ENCODE data around the gene DDAH1.
"Not testable (repeated sequence)": the region's sequence is repeated elsewhere in the genome, so short reads cannot be mapped to it uniquely, and the experiment has no call there.

Gene DDAH1

GRCh38 chr1:85465099-85465785 is at the start of gene DDAH1:
Gene DDAH1, minus strand, starts transcription at chr1:85465159. Its CDS starts 114 bp downstream, at chr1:85465045.
- DNase-seq (ENCODE audit: low read depth), result no peak

- not testable (repeated sequence) for DNase-seq (ENCODE audit: low read depth)
Observed at GRCh38 chr1:85513998-85514397, 49.0 kb upstream of the DDAH1 start.

DNA sequence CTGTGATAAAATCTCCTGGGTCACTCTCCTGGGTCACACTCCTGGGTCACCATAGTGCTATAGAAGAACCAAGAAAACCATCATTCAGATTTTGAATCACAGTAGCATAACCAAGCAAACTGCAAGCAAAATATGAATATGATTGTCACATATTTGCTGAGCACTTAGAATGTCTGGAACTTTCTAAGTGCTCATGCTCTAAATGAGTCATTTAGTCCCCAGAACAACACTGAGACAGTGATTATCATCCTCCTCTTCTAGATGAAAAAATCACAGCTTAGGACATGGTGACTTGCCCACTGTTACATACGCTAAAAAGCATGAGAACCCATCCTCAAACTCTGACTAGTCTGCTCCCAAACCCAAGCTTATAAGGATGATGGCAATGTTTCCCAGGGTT is 39.5 kb upstream of the DDAH1 start:
- DNase-seq (ENCODE audit: low read depth), result no peak

DNA sequence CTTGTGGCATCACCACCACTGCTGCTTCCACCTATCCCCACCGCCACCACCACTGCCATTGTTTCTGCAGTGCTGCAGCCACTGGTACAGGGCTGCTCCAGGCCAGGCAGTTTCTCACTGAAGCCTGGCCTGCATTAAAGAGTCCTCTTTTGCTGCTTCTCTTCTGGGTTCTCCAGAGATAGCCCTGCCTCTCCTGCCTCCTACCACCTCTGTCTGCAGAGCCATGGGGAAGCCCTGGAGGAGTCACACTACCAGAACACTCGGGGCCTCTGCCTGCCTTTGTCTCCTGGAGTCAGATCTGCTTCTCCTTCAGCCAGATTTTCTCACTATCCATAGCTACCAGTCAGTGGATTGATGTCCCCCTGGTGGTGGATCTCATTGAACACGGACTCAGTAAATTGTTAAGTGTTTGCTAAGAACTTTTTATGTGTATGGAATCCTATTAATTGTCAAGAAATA is 37.7 kb upstream of the DDAH1 start:
- no peak for DNase-seq (ENCODE audit: low read depth)

DNA sequence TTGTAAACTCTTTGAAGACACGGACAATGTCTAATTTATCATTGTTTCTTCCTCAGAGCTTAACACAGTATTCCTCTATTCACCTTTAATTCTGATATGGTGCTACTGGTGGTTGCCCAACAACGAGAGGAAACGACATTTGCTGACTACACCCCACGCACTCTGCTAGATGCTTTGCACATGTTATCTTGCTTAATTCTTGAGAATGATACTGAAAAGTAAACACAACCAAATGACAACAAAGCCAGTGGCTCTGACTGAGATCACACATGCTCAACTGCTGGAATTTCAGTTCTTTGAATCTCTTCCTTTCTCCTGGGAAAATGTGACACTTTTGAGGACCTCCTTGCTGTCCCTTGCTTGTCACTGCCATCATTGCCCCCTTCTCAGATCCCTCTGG is 37.2 kb upstream of the DDAH1 start:
- DNase-seq (ENCODE audit: low read depth), result peak; percentile 41

- DNase-seq (ENCODE audit: low read depth), result no peak
Observed at GRCh38 chr1:85501355-85501898, 36.5 kb upstream of the DDAH1 start.

- DNase-seq (ENCODE audit: low read depth), result no peak
Observed at GRCh38 chr1:85496941-85497582, 32.1 kb upstream of the DDAH1 start.

GRCh38 chr1:85495556-85495955 is 30.6 kb upstream of the DDAH1 start:
- peak; percentile 23 for DNase-seq (ENCODE audit: low read depth)

GRCh38 chr1:85494904-85495266 is 29.9 kb upstream of the DDAH1 start:
- DNase-seq (ENCODE audit: low read depth), result no peak

DNA sequence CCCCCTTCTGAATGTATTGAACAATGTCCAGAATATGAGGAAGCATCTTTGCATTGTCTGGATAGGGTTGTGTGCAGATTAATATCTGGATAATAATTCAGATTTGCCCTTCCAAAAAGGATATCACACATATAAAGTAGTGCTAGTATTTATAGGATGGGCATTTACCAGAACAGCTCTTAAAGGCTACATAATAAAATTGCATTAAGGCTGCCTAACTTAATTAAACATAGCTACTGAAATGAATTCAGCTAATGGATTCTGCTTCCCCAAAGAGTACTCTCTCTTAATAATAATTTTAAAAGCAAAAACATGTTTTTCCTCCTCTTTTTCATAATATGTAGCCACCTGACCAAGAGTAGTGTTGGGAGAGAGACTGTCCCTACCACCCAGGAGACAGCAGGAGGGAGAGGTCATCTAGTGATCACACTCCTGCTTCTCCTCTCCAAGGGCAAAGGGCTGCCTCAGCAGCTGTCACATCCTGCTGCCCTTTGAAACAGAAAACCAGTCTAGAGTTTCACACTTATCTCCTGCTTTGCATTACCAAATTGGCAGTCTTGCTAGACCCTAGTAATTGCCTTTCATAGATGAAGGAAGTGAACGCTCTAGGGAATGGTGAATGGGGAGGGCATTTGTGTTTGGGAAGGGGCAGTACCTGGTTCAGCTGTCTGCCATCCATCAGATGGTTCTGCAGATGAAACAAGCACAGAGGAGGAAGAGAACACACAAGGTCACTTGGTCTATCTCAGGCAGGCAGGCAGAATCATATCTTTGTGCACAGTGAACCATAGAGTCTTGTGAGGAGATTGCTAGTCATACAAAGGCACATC is 29.3 kb upstream of the DDAH1 start:
- no peak for DNase-seq (ENCODE audit: low read depth)

- DNase-seq (ENCODE audit: low read depth), result no peak
Observed at GRCh38 chr1:85490270-85490985, 25.5 kb upstream of the DDAH1 start.

- DNase-seq (ENCODE audit: low read depth), result no peak
Observed at GRCh38 chr1:85488126-85488525, 23.2 kb upstream of the DDAH1 start.

DNA sequence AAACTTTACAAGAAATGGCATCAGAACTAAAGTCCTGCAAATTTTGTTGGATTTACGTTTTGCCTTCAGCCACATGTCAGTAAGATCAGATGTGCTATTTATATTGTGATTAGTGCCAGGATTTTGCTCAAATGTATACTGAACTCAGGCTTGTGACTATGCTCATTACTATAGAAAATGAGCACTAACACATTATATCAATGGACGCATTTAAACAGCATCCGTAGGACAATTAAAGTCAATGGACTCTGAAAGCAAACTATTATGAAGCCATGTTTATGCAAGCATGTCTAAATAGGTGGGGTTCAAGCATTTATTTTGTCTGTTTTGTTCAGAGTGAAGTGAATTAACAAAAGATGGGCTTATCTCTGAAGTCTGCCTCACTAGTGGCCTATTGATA is 20.6 kb upstream of the DDAH1 start:
- DNase-seq (ENCODE audit: low read depth), result no peak

DNA sequence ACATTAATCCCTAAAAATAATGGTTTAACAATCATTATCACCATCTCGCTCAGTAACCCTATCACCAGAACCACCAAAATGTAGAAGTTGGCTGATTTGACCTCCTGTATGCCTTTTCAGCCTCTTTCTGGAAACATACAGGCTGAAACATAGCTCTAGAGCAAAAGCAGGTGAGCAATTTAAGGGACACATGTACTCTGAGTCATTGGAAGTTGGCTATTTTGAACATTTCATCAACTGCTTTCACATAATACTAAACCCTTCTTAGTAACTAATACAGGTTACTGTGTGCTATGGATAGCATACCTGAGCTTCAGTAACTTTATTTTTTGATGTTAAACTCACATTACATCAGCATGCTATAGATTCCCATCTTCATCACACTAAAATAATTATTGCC is 19.8 kb upstream of the DDAH1 start:
- DNase-seq (ENCODE audit: low read depth), result no peak

GRCh38 chr1:85484264-85484663 is 19.3 kb upstream of the DDAH1 start:
- no peak for DNase-seq (ENCODE audit: low read depth)

GRCh38 chr1:85481688-85482087 is 16.7 kb upstream of the DDAH1 start:
- no peak for DNase-seq (ENCODE audit: low read depth)

DNA sequence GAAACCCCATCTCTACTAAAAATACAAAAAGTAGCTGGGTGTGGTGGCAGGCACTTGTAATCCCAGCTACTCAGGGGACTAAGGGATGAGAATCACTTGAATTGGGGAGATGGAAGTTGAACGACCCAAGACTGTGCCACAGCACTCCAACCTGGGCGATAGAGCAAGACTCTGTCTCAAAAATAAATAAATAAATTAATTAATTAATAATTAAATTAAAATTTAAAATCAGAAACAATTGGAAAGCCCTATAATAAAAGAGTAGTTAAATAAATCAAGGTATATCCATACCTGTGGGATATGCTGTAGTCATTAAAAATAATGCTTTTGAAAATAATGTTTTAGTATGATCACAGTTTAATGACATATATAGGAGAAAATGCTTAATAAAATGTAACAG is 15.6 kb upstream of the DDAH1 start:
- DNase-seq (ENCODE audit: low read depth), result no peak

- DNase-seq (ENCODE audit: low read depth), result no peak
Observed at GRCh38 chr1:85479491-85479890, 14.5 kb upstream of the DDAH1 start.

GRCh38 chr1:85478366-85478765 is 13.4 kb upstream of the DDAH1 start:
- no peak for DNase-seq (ENCODE audit: low read depth)

- no peak for DNase-seq (ENCODE audit: low read depth)
Observed at GRCh38 chr1:85475055-85475454, 10.1 kb upstream of the DDAH1 start.

- DNase-seq (ENCODE audit: low read depth), result no peak
Observed at GRCh38 chr1:85473390-85473789, 8.4 kb upstream of the DDAH1 start.

GRCh38 chr1:85471558-85471957 is 6.6 kb upstream of the DDAH1 start:
- no peak for DNase-seq (ENCODE audit: low read depth)

Measured in GM04503 (cell line).